SU-DHL-6 (cell line): ENCODE results near the gene AGAP1.

Experiments
- CTCF ChIP-seq: fragments of 200-600 bp; sonication (generic); IDR thresholded peaks from one replicate; pipeline ENCODE4 v1.5.1; 2017; ENCODE audit warnings: antibody characterized with exemption, mild to moderate bottlenecking, low read length, moderate library complexity; ENCODE audit not compliant: insufficient read depth, poor library complexity, severe bottlenecking
- EZH2phosphoT487 ChIP-seq: fragments of 200-600 bp; sonication (generic), shearing (Covaris generic); conservative IDR thresholded peaks from 2 replicates; pipeline ENCODE4 v1.6.1; 2018; ENCODE audit warnings: mild to moderate bottlenecking, antibody characterized with exemption, low read length, moderate library complexity, mixed read lengths

DNA sequence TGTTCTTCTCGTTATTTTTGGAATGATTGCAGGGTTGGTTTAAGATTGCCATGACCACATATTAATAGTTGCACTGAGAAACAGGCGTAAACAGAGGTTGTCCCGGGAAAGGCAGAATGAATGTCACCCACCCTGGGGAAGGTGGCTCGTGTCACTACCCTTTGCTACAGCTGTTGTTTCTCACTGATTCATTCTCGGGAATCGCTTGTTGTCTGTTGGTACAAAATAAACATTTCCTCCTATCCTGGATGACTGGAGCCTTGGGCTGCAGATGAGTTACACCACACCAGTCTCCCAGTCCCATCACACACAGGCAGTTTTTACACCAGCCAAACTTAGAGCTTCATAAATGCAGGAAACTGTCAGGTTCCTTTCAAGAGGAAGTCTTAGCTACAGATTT, 457.6 kb downstream of the AGAP1 start:
- TF ChIP-seq CTCF: no peak
- no peak for TF ChIP-seq EZH2phosphoT487
